SU-DHL-6 (cell line): ENCODE data around the gene RANBP17.

ENCODE experiments used
- EZH2phosphoT487 ChIP-seq: fragments of 200-600 bp; sonication (generic), shearing (Covaris generic); conservative IDR thresholded peaks from 2 replicates; pipeline ENCODE4 v1.6.1; 2018; ENCODE audit warnings: mild to moderate bottlenecking, antibody characterized with exemption, low read length, moderate library complexity, mixed read lengths
- TF ChIP-seq, protein P1 (sequence below): fragments of 200-600 bp; sonication (generic); IDR thresholded peaks from one replicate; pipeline ENCODE4 v1.5.1; 2017; ENCODE audit warnings: antibody characterized with exemption, mild to moderate bottlenecking, low read length, moderate library complexity; ENCODE audit not compliant: insufficient read depth, poor library complexity, severe bottlenecking

DNA sequence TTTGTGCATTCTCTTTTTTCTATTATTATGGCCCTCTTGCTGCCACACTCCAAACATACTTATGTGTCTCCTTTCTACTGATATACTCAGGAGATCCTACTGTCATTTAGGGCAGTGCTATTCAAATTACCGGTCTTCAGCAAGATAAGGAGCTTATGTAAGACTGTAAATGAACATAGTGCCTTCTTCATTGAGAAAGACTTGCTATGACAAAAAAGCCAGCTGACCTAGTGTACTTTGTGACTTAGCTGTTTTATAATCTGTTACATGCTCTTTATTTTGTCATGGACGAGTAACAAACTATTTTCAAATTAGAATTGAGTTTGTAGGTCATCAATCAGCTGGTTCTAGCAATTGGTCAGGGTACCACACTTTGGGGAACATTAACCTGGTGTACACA is 32.8 kb downstream of the RANBP17 start:
- TF ChIP-seq, protein P1, sequence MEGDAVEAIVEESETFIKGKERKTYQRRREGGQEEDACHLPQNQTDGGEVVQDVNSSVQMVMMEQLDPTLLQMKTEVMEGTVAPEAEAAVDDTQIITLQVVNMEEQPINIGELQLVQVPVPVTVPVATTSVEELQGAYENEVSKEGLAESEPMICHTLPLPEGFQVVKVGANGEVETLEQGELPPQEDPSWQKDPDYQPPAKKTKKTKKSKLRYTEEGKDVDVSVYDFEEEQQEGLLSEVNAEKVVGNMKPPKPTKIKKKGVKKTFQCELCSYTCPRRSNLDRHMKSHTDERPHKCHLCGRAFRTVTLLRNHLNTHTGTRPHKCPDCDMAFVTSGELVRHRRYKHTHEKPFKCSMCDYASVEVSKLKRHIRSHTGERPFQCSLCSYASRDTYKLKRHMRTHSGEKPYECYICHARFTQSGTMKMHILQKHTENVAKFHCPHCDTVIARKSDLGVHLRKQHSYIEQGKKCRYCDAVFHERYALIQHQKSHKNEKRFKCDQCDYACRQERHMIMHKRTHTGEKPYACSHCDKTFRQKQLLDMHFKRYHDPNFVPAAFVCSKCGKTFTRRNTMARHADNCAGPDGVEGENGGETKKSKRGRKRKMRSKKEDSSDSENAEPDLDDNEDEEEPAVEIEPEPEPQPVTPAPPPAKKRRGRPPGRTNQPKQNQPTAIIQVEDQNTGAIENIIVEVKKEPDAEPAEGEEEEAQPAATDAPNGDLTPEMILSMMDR = no peak
- TF ChIP-seq EZH2phosphoT487 = no peak
